Measurements from ENCODE around the gene TNNT2.

The TNNT2 gene

DNA sequence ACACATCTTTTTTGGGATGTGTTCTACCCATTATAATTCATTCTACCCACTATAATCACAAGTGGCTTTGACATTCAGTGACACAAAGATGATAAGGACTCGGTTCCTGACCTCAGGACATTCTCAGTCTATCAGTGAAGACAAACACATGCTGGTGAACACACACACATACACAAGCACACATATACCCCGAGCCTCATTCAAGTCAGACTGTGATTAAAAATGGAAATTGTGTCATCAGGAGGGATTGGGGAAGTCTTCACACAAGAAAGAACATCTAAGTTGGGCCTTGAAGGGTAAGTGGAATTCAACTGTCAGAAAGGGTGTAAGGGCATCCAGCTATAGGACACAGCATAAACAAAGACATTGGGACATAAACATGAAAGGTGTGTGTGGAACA lies 24.2 kb upstream of the TNNT2 start:
- DNase-seq: no peak

DNA sequence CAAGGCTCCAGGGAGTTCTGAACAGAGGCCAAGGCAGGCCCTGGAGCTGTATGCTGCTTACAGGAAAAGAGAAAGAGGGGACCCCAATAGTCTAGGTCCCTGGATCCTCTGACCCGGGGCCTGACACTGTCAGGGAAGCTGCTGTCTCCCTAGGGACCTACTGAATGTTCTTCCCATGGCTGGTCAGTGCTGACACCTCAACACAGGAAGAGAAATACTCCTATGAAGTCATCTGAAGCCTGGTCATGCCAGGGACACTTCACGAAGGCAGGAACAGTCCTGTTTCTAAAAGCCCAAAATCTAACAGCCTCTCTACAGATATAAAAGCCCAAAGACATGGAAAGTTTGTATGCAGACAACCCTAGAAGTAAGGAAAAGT lies 23.4 kb upstream of the TNNT2 start:
- DNase-seq: no peak

- no peak for DNase-seq
Measured at GRCh38 chr1:201400212-201400851, 22.9 kb upstream of the TNNT2 start.

GRCh38 chr1:201399352-201400126 lies 22.1 kb upstream of the TNNT2 start:
- no peak for DNase-seq

DNA sequence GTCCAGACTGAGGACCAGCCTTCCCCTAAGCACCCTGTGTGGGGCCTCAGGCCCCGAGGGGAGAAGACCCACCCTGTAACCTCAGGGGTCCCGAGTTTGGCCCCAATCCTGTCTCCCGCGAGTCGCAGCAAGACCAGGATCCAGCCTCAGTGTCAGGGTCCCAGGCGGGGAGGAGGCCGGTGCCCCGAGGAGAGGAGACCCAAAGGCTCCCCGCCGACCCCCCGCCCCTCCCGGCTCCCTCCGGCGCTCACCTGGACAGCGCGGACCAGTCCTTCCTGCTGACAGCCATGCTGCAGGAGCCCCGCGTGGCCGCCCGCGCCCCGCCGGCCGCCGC lies 21.5 kb upstream of the TNNT2 start, which contains the start of gene LAD1:
LAD1 (minus strand) TSS at position 307 of the 334 bp plus-strand sequence; CDS start at position 289, 18 bp downstream.
- DNase-seq: no peak

DNA sequence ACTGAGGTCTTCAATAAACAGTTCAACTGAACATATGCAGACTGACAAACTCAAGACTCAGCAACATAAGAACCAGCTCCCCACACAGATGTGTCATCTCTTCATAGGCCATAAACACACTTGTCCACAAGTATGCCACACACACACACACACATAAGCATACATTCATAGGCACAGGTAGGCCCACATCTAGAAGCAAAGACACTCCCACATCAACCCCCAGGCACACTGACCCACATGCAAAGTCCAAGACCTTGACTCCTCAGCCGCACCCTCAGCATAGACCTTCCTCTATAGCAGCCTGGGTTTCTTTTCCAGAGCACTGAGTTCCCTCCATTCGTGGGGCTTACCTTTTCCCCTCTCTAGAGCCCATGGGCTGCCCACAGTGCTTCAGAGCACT lies 20.2 kb upstream of the TNNT2 start:
- no peak for DNase-seq

DNA sequence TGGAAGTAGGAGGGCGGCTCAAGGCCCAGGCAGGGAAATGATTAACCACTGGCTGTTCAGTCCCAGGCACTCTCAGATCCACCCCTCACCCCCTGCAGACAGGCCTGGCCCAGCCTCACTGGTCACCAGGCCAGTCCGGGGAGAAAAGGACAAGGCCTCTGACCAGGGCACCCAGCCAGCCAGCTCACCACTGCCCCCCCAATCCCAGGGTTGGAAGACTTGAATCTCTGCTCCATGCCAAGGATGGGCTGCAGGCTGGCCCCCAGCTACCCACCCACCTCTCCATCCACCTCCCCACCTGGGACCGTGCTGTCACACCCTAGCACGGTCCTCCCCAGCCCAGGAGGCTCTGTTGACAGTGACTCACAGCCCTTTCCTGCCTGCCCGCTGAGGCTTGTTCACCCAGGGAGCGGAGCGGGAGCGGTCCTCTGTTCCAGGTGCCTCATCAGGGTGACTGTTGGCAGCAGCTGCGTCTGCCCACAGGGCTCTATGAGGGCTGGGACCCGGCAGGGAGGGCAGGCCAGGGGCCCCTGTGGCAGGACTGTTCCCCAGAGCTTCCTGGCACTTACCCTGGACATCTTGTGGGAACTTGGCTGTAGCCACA lies 19.5 kb upstream of the TNNT2 start:
- no peak for DNase-seq

DNA sequence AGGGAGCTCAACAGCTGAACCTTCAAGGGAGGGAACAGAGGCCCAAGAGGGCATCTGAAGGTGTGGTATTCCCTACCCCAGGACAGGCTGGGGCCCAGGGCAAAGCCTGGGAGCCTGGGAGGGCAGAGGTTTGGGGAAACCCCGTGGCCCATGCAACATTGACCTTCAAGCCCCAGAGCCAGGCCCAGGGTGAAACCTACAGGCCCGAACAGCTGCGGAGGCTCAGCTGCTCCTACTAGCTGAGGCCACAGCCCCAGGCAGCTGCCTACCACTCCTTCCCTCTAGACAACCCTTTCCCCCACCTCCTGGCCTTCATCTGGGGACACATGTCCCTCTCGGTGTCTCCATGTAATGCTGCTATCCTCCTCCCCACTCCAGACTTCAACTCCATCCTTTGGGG lies 18.5 kb upstream of the TNNT2 start:
- no peak for DNase-seq

GRCh38 chr1:201394591-201394990 lies 17.1 kb upstream of the TNNT2 start:
- no peak for DNase-seq

DNA sequence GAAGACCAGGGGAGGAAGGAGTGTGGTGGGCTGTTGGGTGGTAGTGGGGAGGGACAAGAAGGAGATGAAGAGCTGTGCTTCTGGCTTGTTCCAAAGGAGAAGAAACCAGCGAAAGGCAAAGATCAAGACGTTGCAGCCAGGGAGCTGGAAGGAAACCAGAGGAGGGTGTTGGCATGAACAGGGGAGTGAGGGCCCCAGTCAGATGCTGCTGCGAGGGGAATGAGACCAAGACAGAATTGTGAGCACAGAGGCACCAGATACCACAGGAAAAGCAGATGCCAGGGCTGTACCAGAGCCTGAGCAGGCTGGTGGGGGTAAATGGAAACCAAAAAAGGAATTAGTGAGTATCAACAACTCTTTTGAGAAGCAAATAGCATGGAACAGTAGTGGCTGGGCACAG lies 15.6 kb upstream of the TNNT2 start:
- DNase-seq: no peak

- no peak for DNase-seq
Measured at GRCh38 chr1:201391651-201392511, 14.4 kb upstream of the TNNT2 start.

DNA sequence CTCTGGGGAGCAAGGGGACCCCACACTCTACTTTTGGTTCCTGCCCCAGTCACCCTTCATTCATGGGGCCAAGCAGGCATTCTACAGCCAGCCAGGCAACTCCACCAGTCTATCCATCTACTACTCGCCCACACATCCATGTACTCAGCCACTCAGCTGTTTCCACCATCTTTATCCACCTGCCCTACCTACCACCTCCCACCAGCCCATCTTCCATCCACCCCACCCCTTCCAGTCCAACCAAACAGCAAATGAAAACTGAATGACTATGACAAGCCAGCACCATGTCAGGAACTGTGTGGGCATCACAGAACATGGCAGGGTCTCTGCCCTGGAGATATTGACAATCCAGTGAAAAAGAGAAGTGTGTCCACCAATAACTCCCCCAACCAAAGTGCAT lies 13.7 kb upstream of the TNNT2 start:
- no peak for DNase-seq

DNA sequence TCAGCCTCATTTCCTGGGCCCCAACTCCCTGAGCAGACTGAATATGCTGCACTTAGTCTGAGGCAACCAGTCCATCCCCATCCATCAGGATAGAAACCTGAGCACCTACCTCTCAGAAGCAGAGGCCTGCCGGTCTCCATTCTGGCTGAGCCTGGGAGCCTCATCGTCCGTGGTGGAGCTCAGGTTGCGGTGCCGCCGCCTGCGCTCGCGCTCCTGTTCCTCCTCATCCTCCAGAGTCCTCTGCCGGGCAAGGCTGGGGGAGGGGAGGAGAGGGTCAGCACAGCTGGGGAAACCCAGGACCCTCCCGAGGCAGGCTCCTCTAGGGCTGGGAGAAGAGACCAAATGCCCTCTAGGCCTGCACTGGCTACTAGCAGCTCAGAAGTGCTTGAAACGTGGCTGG lies 11.6 kb upstream of the TNNT2 start:
- DNase-seq: no peak

- DNase-seq: no peak
Measured at GRCh38 chr1:201386208-201386607, 8.7 kb upstream of the TNNT2 start.

GRCh38 chr1:201385299-201385891 lies 7.9 kb upstream of the TNNT2 start:
- DNase-seq: peak; percentile 83

GRCh38 chr1:201384406-201384782 lies 6.9 kb upstream of the TNNT2 start:
- DNase-seq: peak; percentile 90

DNA sequence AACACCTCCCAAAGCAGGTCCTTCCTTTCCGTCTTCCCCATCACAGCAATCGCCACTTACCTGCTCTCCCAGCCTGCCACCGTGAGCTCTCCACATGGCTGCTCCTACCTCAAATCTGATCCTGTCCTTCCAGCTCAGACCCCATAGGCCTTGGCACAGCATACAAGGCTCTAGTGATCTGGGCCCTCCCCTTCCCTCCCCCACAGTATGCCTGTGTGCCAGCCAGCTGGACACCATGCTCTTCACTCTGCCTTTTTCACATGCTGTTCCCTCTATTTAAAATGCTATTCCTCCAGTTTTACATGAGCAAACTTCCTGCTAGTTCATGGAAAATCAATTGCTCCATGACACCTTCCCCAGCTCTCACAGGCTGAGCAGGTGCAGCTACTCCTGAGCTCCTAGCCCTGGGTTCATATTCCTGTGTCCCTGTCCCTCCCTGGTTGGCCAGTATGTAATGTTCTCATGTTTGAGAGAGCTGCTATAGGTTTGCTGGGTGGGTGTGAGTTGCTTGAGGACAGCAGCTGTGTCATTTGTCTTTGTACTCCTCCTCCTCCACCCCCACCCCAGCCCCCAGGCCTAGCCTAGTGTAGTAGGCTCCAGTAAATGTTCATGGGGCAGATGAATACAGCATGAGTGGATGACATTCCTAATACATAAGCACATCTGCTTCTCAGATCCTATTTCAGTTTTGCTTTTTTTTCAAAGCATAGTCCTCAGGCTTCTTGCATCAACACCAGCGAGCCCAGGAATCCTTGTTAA lies 6.3 kb upstream of the TNNT2 start:
- DNase-seq: peak; percentile 87

- DNase-seq: no peak
Measured at GRCh38 chr1:201381130-201381529, 3.6 kb upstream of the TNNT2 start.

- no peak for DNase-seq
Measured at GRCh38 chr1:201379733-201380242, 2.3 kb upstream of the TNNT2 start.

- DNase-seq: no peak
Measured at GRCh38 chr1:201378804-201379203, 1.3 kb upstream of the TNNT2 start.

DNA sequence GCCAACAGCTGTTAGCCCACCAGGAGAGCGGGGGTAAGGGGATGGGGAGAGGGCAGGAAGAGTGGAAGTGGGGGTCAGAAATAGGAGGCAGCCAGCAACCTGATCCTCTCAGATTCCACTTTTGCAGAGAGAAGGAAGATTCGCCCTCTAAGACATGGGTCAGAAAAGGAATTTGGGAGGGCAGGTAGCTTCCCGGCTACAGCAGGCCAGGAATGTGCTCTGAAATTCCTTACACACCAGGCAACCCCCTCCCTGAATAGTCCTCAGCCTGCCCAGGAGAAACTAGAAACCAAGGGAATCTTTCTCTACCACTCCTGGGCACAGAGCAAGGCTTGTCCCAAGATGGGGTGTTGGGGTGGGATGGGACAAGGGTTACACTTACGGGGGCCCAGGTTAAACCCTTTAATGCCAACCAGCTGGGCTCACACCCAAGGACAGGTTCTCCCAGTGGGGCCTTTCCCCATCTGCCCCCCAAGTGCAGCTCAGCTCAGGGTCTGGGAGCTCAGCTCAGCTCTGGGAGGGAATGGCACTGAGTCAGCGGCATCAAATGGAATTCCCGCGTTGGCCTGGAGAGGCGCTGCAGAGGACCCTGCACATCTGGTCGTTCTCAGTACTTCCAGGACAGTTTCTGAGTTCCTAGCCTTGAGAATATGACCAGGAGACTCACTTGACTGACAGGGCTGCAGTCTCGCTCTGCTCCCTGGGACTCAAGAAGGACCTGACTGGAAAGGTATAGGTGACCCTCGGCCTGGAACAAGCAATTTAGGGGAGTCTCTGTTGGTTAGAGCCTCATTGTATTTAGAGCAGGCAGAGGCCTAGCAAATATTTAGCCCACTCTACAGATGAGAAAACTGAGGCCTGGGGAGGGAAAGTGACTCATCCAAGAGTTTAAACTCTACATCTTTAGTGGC lies 761 bp downstream of the TNNT2 start:
- DNase-seq: peak; percentile 91

All from NCI-H82 (cell line).